Measurements from ENCODE around the gene ADGRL3. TPM values are rescaled to one million over a fixed set of nuclear protein-coding genes. Genes with fewer than 3 reads are reported as not detected.

Gene ADGRL3
- total and polyA plus RNA-seq, 3 donors from 2014 or later, result 11.6 to 21.6 (median 12.8) TPM

DNA sequence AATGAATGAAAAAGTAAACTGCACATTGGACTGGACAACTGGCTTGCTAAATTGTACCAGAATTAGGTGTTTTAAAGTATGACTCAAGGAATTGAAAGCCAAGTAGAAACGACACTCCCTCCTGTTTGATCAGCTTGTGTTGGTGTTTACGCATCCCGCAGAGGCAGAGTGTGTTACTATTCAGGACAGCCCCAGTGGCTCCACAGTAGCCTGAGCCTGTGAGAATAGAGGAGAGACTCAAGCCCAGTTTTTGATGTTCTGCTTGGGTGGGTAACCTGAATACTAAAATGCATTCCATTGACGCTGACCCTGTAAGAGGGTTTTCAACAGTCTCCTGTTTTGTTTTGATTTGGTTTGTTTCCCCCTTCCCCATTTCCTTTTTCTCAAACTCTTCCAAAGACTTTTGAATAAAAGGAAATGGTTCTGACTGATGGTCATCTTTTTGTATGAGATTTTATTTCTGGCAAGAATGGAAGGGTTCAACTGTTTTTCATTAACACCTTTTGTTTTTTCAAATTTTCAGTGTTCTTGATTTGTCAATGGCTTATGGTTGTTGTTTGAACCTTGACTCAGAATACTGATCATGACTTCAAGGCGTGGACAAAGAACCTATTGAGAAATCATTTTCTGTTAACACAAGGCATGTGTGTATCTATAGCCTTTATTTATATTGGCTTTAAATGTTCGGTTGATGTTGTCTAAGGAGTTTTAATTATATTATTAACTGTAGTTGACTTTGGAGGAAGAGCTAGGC, 10.2 kb downstream of the ADGRL3 start:
- H3K36me3 ChIP-seq (ENCODE audit: low read depth, missing control alignments), result no peaks in the 10 kb centered on the region
- DNase-seq, result no peak
- no peak overlapping the region for H3K27ac ChIP-seq
- intact Hi-C loops (cut with DNase I; ENCODE audit: low total_unique reads), result no loop called here
- no peak overlapping the region for H3K4me3 ChIP-seq
- no peaks in the 10 kb centered on the region for H3K4me1 ChIP-seq
- WGBS, 2 donors, result 79 to 81% methylated on average over 6 of the region's 6 CpGs
- no peaks in the 10 kb centered on the region for H3K27me3 ChIP-seq
- TF ChIP-seq, protein P1, sequence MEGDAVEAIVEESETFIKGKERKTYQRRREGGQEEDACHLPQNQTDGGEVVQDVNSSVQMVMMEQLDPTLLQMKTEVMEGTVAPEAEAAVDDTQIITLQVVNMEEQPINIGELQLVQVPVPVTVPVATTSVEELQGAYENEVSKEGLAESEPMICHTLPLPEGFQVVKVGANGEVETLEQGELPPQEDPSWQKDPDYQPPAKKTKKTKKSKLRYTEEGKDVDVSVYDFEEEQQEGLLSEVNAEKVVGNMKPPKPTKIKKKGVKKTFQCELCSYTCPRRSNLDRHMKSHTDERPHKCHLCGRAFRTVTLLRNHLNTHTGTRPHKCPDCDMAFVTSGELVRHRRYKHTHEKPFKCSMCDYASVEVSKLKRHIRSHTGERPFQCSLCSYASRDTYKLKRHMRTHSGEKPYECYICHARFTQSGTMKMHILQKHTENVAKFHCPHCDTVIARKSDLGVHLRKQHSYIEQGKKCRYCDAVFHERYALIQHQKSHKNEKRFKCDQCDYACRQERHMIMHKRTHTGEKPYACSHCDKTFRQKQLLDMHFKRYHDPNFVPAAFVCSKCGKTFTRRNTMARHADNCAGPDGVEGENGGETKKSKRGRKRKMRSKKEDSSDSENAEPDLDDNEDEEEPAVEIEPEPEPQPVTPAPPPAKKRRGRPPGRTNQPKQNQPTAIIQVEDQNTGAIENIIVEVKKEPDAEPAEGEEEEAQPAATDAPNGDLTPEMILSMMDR (IDR thresholded peaks at IDR 0.05), result no peak
- TF ChIP-seq POLR2A (IDR thresholded peaks at IDR 0.05), result no peak
- H3K9me3 ChIP-seq, result no peaks in the 10 kb centered on the region

DNA sequence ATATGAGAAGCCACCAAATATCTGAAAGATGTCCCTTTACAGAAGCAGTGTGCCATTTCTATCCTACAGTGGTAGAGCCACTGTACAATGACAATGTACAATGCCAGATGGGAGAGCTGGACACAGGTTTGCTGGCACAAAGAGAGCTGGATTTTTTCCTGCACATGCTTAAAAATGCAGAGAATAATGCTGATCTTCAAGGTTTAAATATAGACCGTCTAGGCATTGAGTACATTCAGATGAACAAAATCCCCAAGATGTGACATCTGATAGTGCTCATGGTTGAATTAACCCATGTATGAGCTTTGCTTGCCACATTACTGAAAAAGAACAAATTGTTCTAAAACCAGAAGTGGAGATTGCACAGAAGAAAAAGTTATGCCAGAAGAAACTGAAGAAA, 11.7 kb downstream of the ADGRL3 start:
- H3K27ac ChIP-seq, result no peak overlapping the region
- 19 to 37% methylated on average over 1 of the region's 1 CpG for WGBS, 2 donors
- no peak for DNase-seq

DNA sequence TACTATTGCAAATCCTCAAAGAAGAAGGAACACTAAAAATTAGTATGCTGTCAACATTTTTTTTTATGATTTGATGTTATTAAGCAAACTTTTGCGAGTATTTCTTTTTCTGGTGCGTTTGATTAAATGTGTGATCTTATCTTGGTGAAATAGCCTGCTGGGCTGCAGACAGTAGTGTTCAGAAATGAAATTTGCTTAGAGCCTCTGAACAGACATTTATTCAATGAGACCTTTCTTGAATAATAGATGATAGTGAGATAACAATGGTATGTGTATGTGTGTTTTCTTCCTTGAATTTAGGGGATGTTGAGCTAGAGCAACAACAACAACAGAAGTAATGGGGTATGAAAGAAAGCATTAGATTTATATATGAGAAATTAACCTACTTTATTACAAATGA, 12.7 kb downstream of the ADGRL3 start:
- Histone ChIP-seq H3K36me3 (ENCODE audit: low read depth, missing control alignments) (no peaks in the 10 kb centered on the region), H3K27ac (no peak overlapping the region), H3K27me3 (no peaks in the 10 kb centered on the region), H3K9me3 (no peaks in the 10 kb centered on the region), H3K4me3 (no peak overlapping the region), H3K4me1 (no peaks in the 10 kb centered on the region)
- intact Hi-C loops (cut with DNase I; ENCODE audit: low total_unique reads), result no loop called here
- WGBS, 2 donors, result 49 to 55% methylated on average over 2 of the region's 2 CpGs
- TF ChIP-seq, protein P1 (IDR thresholded peaks at IDR 0.05), result no peak
- TF ChIP-seq POLR2A (IDR thresholded peaks at IDR 0.05), result no peak
- DNase-seq, result no peak

More for the DNA sequence above, 11.7 kb downstream of the ADGRL3 start:
- intact Hi-C loops (cut with DNase I; ENCODE audit: low total_unique reads), result no loop called here
- Histone ChIP-seq H3K4me3 (no peak overlapping the region), H3K4me1 (no peaks in the 10 kb centered on the region), H3K9me3 (no peaks in the 10 kb centered on the region), H3K36me3 (ENCODE audit: low read depth, missing control alignments) (no peaks in the 10 kb centered on the region), H3K27me3 (no peaks in the 10 kb centered on the region)
- TF ChIP-seq, protein P1 (IDR thresholded peaks at IDR 0.05), result no peak
- TF ChIP-seq POLR2A (IDR thresholded peaks at IDR 0.05), result no peak

DNA sequence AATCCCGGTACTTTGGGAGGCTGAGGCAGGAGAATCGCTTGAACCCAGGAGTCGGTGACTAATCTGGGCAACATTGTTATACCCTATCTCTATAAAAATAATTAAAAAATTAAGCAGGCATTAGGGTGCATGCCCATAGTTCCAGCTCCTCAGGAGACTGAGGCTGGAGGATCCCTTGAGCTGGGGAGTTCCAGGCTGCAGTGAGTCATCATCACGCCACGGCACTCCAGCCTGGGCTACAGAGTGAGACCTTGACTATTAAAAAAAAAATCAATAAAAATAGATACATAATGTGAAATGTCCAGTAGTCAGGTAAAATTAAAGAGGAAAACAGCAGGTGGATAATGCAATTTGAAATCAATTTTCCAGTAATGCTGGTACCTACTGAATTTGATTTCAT, 14.6 kb downstream of the ADGRL3 start:
- H3K4me3 ChIP-seq, result no peak overlapping the region
- no peaks in the 10 kb centered on the region for H3K9me3 ChIP-seq
- no peak for TF ChIP-seq POLR2A (IDR thresholded peaks at IDR 0.05)
- TF ChIP-seq, protein P1 (IDR thresholded peaks at IDR 0.05), result no peak
- intact Hi-C loops (cut with DNase I; ENCODE audit: low total_unique reads), result no loop called here
- 65 to 78% methylated on average over 5 of the region's 5 CpGs for WGBS, 2 donors
- H3K27me3 ChIP-seq, result no peaks in the 10 kb centered on the region
- DNase-seq, result no peak
- H3K4me1 ChIP-seq, result no peaks in the 10 kb centered on the region
- H3K27ac ChIP-seq, result no peak overlapping the region
- no peaks in the 10 kb centered on the region for H3K36me3 ChIP-seq (ENCODE audit: low read depth, missing control alignments)

DNA sequence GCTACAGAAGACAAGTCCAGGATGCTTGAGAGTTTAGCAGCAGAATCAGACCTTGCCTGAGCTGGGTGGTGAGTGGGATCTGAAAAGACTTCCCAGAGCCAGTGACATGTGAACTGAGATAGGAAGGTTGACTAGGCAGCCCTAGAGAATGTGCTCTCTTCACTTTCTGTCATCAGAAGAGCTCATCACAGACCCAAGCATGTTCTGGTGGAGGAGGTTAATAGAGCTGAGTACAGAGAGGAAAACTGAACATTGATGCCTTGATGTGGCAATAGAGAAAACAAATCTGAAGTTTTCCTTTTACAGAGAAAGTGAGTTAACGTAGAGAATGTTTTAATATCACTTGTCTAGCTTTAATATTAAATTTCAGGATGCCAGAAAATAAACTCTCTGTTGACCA, 17.1 kb downstream of the ADGRL3 start:
- no peaks in the 10 kb centered on the region for H3K27me3 ChIP-seq
- H3K4me3 ChIP-seq, result no peak overlapping the region
- H3K4me1 ChIP-seq, result no peaks in the 10 kb centered on the region
- TF ChIP-seq POLR2A (IDR thresholded peaks at IDR 0.05), result no peak
- TF ChIP-seq, protein P1 (IDR thresholded peaks at IDR 0.05), result no peak
- no peak overlapping the region for H3K27ac ChIP-seq
- WGBS, 2 donors, result 83 to 93% methylated on average over 1 of the region's 1 CpG
- H3K36me3 ChIP-seq (ENCODE audit: low read depth, missing control alignments), result no peaks in the 10 kb centered on the region
- DNase-seq, result no peak
- intact Hi-C loops (cut with DNase I; ENCODE audit: low total_unique reads), result no loop called here
- H3K9me3 ChIP-seq, result no peaks in the 10 kb centered on the region
